ENCODE measurements around the gene B3GALT5. TPM values are rescaled to one million over a fixed set of nuclear protein-coding genes. Genes with fewer than 3 reads are reported as not detected.

B3GALT5 gene
- total RNA-seq, 1 donor from 2014 or later = under 0.01 TPM

DNA sequence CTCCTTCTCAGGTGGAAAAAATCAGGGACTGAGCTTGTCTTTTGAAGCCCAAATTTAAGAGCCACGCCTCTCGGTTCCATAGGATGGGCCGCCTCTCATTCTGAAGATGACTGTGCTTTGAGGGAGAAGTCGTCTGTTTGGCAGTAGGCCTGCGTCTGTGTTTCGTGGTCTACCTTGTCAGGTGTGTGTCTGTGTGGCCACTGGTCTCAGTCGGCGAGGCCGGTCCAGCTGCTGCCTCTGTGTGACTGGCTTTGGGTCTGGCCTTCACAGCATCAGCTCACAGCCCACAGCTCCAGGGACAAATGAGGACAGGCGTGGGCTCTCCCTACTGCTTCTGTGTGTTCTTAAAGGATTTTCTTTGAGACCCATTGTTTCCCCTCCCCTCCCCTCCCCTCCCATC is 50.3 kb downstream of the B3GALT5 start:
- H3K27ac ChIP-seq (ENCODE audit: low read depth, low read length) = no peak overlapping the region
- H3K4me1 ChIP-seq (ENCODE audit: control insufficient read depth in 3 of 3, insufficient read depth in 3 of 3, low read length in 3 of 3) = peaks cover 0 to 8% (median 0%) of the 10 kb centered on the region in 3 donors
- no peak overlapping the region for H3K9ac ChIP-seq (ENCODE audit: low read depth in 1 of 3, low read length in 3 of 3)
- no peaks in the 10 kb centered on the region for H3K27me3 ChIP-seq (ENCODE audit: control insufficient read depth in 3 of 3, insufficient read depth in 3 of 3, low read length in 3 of 3)
- no peaks in the 10 kb centered on the region for H3K36me3 ChIP-seq (ENCODE audit: control insufficient read depth in 3 of 3, insufficient read depth in 3 of 3, low read length in 3 of 3)
- no peak overlapping the region for H3K4me3 ChIP-seq (ENCODE audit: low read length in 3 of 3)
- H3K9me3 ChIP-seq (ENCODE audit: control insufficient read depth in 3 of 3, low read length in 3 of 3) = no peaks in the 10 kb centered on the region

GRCh38 chr21:39663742-39664492 is 51.2 kb downstream of the B3GALT5 start:
- no peaks in the 10 kb centered on the region for H3K9me3 ChIP-seq (ENCODE audit: control insufficient read depth in 3 of 3, low read length in 3 of 3)
- no peaks in the 10 kb centered on the region for H3K27me3 ChIP-seq (ENCODE audit: control insufficient read depth in 3 of 3, insufficient read depth in 3 of 3, low read length in 3 of 3)
- no peak overlapping the region for H3K27ac ChIP-seq (ENCODE audit: low read depth, low read length)
- H3K4me1 ChIP-seq (ENCODE audit: control insufficient read depth in 3 of 3, insufficient read depth in 3 of 3, low read length in 3 of 3) = peaks cover 0 to 8% (median 0%) of the 10 kb centered on the region in 3 donors
- H3K9ac ChIP-seq (ENCODE audit: low read depth in 1 of 3, low read length in 3 of 3) = no peak overlapping the region
- no peak overlapping the region for H3K4me3 ChIP-seq (ENCODE audit: low read length in 3 of 3)
- H3K36me3 ChIP-seq (ENCODE audit: control insufficient read depth in 3 of 3, insufficient read depth in 3 of 3, low read length in 3 of 3) = no peaks in the 10 kb centered on the region

GRCh38 chr21:39664586-39664985 is 51.8 kb downstream of the B3GALT5 start:
- Histone ChIP-seq H3K36me3 (ENCODE audit: control insufficient read depth in 3 of 3, insufficient read depth in 3 of 3, low read length in 3 of 3) (no peaks in the 10 kb centered on the region), H3K27me3 (ENCODE audit: control insufficient read depth in 3 of 3, insufficient read depth in 3 of 3, low read length in 3 of 3) (no peaks in the 10 kb centered on the region), H3K4me1 (ENCODE audit: control insufficient read depth in 3 of 3, insufficient read depth in 3 of 3, low read length in 3 of 3) (peaks cover 0 to 8% (median 0%) of the 10 kb centered on the region in 3 donors), H3K9me3 (ENCODE audit: control insufficient read depth in 3 of 3, low read length in 3 of 3) (no peaks in the 10 kb centered on the region), H3K9ac (ENCODE audit: low read depth in 1 of 3, low read length in 3 of 3) (no peak overlapping the region), H3K4me3 (ENCODE audit: low read length in 3 of 3) (no peak overlapping the region), H3K27ac (ENCODE audit: low read depth, low read length) (no peak overlapping the region)

- no peaks in the 10 kb centered on the region for H3K36me3 ChIP-seq (ENCODE audit: control insufficient read depth in 3 of 3, insufficient read depth in 3 of 3, low read length in 3 of 3)
- no peaks in the 10 kb centered on the region for H3K9me3 ChIP-seq (ENCODE audit: control insufficient read depth in 3 of 3, low read length in 3 of 3)
- no peak overlapping the region for H3K4me3 ChIP-seq (ENCODE audit: low read length in 3 of 3)
- no peak overlapping the region for H3K9ac ChIP-seq (ENCODE audit: low read depth in 1 of 3, low read length in 3 of 3)
- no peak overlapping the region for H3K27ac ChIP-seq (ENCODE audit: low read depth, low read length)
- peaks cover 0 to 1% (median 0%) of the 10 kb centered on the region in 3 donors for H3K4me1 ChIP-seq (ENCODE audit: control insufficient read depth in 3 of 3, insufficient read depth in 3 of 3, low read length in 3 of 3)
- no peaks in the 10 kb centered on the region for H3K27me3 ChIP-seq (ENCODE audit: control insufficient read depth in 3 of 3, insufficient read depth in 3 of 3, low read length in 3 of 3)
Observed at GRCh38 chr21:39666026-39666425, 53.3 kb downstream of the B3GALT5 start.

- H3K4me1 ChIP-seq (ENCODE audit: control insufficient read depth in 3 of 3, insufficient read depth in 3 of 3, low read length in 3 of 3) = no peaks in the 10 kb centered on the region
- no peaks in the 10 kb centered on the region for H3K27me3 ChIP-seq (ENCODE audit: control insufficient read depth in 3 of 3, insufficient read depth in 3 of 3, low read length in 3 of 3)
- no peak overlapping the region for H3K9ac ChIP-seq (ENCODE audit: low read depth in 1 of 3, low read length in 3 of 3)
- no peaks in the 10 kb centered on the region for H3K9me3 ChIP-seq (ENCODE audit: control insufficient read depth in 3 of 3, low read length in 3 of 3)
- H3K36me3 ChIP-seq (ENCODE audit: control insufficient read depth in 3 of 3, insufficient read depth in 3 of 3, low read length in 3 of 3) = no peaks in the 10 kb centered on the region
- H3K27ac ChIP-seq (ENCODE audit: low read depth, low read length) = no peak overlapping the region
- H3K4me3 ChIP-seq (ENCODE audit: low read length in 3 of 3) = no peak overlapping the region
Observed at GRCh38 chr21:39666681-39667315, 54.1 kb downstream of the B3GALT5 start.

DNA sequence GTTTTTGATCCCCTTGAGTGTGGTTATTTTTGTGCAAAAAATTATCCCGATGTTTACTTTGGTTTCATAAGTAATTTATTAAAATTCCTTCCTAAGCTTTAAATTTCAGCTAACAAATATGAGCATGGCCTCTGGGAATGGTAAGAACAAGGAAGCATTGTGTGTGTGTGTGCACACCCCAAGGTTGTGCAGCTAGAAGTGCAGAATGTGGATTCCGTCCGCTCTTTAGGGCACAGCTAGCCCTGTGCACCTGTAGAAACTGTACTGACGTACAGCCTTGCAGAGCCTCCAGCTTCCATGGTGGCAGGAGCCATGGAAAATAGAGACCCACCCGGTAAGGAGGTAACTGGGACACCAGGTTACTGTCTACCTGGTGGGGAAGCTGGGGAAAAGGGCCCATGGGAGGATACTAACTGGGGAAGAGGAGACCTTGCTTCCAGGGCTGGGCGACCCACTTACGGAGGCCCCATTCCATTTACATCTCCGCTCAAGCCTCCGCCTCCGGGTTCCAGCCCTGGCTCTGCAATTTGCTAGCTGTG is 54.7 kb downstream of the B3GALT5 start:
- Histone ChIP-seq H3K27me3 (ENCODE audit: control insufficient read depth in 3 of 3, insufficient read depth in 3 of 3, low read length in 3 of 3) (no peaks in the 10 kb centered on the region), H3K4me3 (ENCODE audit: low read length in 3 of 3) (no peak overlapping the region), H3K9ac (ENCODE audit: low read depth in 1 of 3, low read length in 3 of 3) (no peak overlapping the region), H3K4me1 (ENCODE audit: control insufficient read depth in 3 of 3, insufficient read depth in 3 of 3, low read length in 3 of 3) (no peaks in the 10 kb centered on the region), H3K36me3 (ENCODE audit: control insufficient read depth in 3 of 3, insufficient read depth in 3 of 3, low read length in 3 of 3) (no peaks in the 10 kb centered on the region), H3K9me3 (ENCODE audit: control insufficient read depth in 3 of 3, low read length in 3 of 3) (no peaks in the 10 kb centered on the region), H3K27ac (ENCODE audit: low read depth, low read length) (no peak overlapping the region)

GRCh38 chr21:39668369-39668768 is 55.6 kb downstream of the B3GALT5 start:
- Histone ChIP-seq H3K27me3 (ENCODE audit: control insufficient read depth in 3 of 3, insufficient read depth in 3 of 3, low read length in 3 of 3) (no peaks in the 10 kb centered on the region), H3K4me1 (ENCODE audit: control insufficient read depth in 3 of 3, insufficient read depth in 3 of 3, low read length in 3 of 3) (no peaks in the 10 kb centered on the region), H3K9ac (ENCODE audit: low read depth in 1 of 3, low read length in 3 of 3) (no peak overlapping the region), H3K36me3 (ENCODE audit: control insufficient read depth in 3 of 3, insufficient read depth in 3 of 3, low read length in 3 of 3) (no peaks in the 10 kb centered on the region), H3K4me3 (ENCODE audit: low read length in 3 of 3) (no peak overlapping the region), H3K27ac (ENCODE audit: low read depth, low read length) (no peak overlapping the region), H3K9me3 (ENCODE audit: control insufficient read depth in 3 of 3, low read length in 3 of 3) (no peaks in the 10 kb centered on the region)

GRCh38 chr21:39669485-39669884 is 56.7 kb downstream of the B3GALT5 start:
- H3K27me3 ChIP-seq (ENCODE audit: control insufficient read depth in 3 of 3, insufficient read depth in 3 of 3, low read length in 3 of 3) = no peaks in the 10 kb centered on the region
- H3K9ac ChIP-seq (ENCODE audit: low read depth in 1 of 3, low read length in 3 of 3) = no peak overlapping the region
- no peak overlapping the region for H3K27ac ChIP-seq (ENCODE audit: low read depth, low read length)
- no peaks in the 10 kb centered on the region for H3K36me3 ChIP-seq (ENCODE audit: control insufficient read depth in 3 of 3, insufficient read depth in 3 of 3, low read length in 3 of 3)
- H3K4me1 ChIP-seq (ENCODE audit: control insufficient read depth in 3 of 3, insufficient read depth in 3 of 3, low read length in 3 of 3) = no peaks in the 10 kb centered on the region
- no peak overlapping the region for H3K4me3 ChIP-seq (ENCODE audit: low read length in 3 of 3)
- H3K9me3 ChIP-seq (ENCODE audit: control insufficient read depth in 3 of 3, low read length in 3 of 3) = no peaks in the 10 kb centered on the region

DNA sequence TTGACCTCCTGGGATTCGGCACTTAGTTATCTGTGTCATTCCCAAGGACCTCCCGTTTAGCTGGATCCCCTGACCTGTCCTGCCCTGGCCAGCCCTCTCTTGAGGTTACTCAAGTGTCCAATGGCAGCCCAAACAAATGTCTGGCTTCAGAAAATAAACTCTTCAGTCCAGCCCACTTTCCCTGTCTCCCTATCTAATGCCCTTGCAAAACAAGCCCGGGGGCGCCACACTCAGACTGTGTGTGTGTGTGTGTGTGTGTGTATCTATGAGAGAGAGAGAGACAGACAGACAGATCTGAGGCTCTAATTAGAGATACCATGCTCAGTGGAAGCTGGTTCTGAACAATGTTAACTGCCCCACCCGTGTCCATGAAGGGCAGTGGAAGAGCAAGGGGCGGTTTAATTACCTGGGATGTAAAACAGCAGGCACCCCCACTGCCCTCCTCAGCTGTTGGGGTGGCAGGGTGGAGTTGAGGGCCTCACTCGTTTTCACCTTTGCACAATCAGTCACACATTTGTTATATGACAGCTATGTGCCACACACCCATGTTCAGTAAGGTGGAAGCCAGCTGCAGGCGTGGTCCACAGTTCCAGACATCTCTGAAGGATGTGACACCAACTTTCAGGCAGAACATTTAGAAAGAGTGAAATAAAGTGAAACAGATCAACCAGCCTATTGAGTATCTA is 57.4 kb downstream of the B3GALT5 start:
- no peaks in the 10 kb centered on the region for H3K9me3 ChIP-seq (ENCODE audit: control insufficient read depth in 3 of 3, low read length in 3 of 3)
- no peaks in the 10 kb centered on the region for H3K27me3 ChIP-seq (ENCODE audit: control insufficient read depth in 3 of 3, insufficient read depth in 3 of 3, low read length in 3 of 3)
- H3K27ac ChIP-seq (ENCODE audit: low read depth, low read length) = no peak overlapping the region
- H3K4me3 ChIP-seq (ENCODE audit: low read length in 3 of 3) = no peak overlapping the region
- no peaks in the 10 kb centered on the region for H3K36me3 ChIP-seq (ENCODE audit: control insufficient read depth in 3 of 3, insufficient read depth in 3 of 3, low read length in 3 of 3)
- H3K4me1 ChIP-seq (ENCODE audit: control insufficient read depth in 3 of 3, insufficient read depth in 3 of 3, low read length in 3 of 3) = no peaks in the 10 kb centered on the region
- H3K9ac ChIP-seq (ENCODE audit: low read depth in 1 of 3, low read length in 3 of 3) = no peak overlapping the region

- Histone ChIP-seq H3K4me3 (ENCODE audit: low read length in 3 of 3) (no peak overlapping the region), H3K27ac (ENCODE audit: low read depth, low read length) (no peak overlapping the region), H3K27me3 (ENCODE audit: control insufficient read depth in 3 of 3, insufficient read depth in 3 of 3, low read length in 3 of 3) (no peaks in the 10 kb centered on the region), H3K9me3 (ENCODE audit: control insufficient read depth in 3 of 3, low read length in 3 of 3) (no peaks in the 10 kb centered on the region), H3K4me1 (ENCODE audit: control insufficient read depth in 3 of 3, insufficient read depth in 3 of 3, low read length in 3 of 3) (no peaks in the 10 kb centered on the region), H3K36me3 (ENCODE audit: control insufficient read depth in 3 of 3, insufficient read depth in 3 of 3, low read length in 3 of 3) (no peaks in the 10 kb centered on the region), H3K9ac (ENCODE audit: low read depth in 1 of 3, low read length in 3 of 3) (no peak overlapping the region)
Observed at GRCh38 chr21:39670701-39671100, 58.0 kb downstream of the B3GALT5 start.

Data from skeletal muscle tissue (tissue), 4 donors.